HL-60/S4 treated with phorbol 12-myristate 13-acetate at 8.2 ng/mL for 4 days and 3 days (cell line): Measurements from ENCODE around the gene FANCL.
"Not testable (repeated sequence)": the region's sequence is repeated elsewhere in the genome, so short reads cannot be mapped to it uniquely, and the experiment has no call there.

Experiments
- in situ Hi-C: fragments of 300-500 bp; cut with MboI; formaldehyde crosslinking; loops from 2 replicates; pipeline ENCODE4 v1.15.0; 2022; ENCODE audit warnings: low sequenced_read_pairs

The FANCL gene

GRCh38 chr2:58240670-58241545 lies at the start of gene FANCL:
TSS of gene FANCL (minus strand) at chr2:58241325. CDS start at chr2:58241313, 12 bp downstream.
- in situ Hi-C loops = no loop called here

- in situ Hi-C loops = no loop called here
Measured at GRCh38 chr2:58289029-58289428, 47.9 kb upstream of the FANCL start.

- in situ Hi-C loops = no loop called here
Measured at GRCh38 chr2:58283931-58284330, 42.8 kb upstream of the FANCL start.

GRCh38 chr2:58275144-58275543 lies 34.0 kb upstream of the FANCL start:
- in situ Hi-C loops = not testable (repeated sequence)

GRCh38 chr2:58271826-58272225 lies 30.7 kb upstream of the FANCL start:
- in situ Hi-C loops = no loop called here

- in situ Hi-C loops = no loop called here
Measured at GRCh38 chr2:58268685-58269084, 27.6 kb upstream of the FANCL start.

- in situ Hi-C loops = no loop called here
Measured at GRCh38 chr2:58266211-58266610, 25.1 kb upstream of the FANCL start.

GRCh38 chr2:58261209-58261608 lies 20.1 kb upstream of the FANCL start:
- in situ Hi-C loops = no loop called here

GRCh38 chr2:58258456-58258855 lies 17.3 kb upstream of the FANCL start:
- in situ Hi-C loops = not testable (repeated sequence)

GRCh38 chr2:58251331-58252201 lies 10.4 kb upstream of the FANCL start:
- in situ Hi-C loops = not testable (repeated sequence)

GRCh38 chr2:58241546-58241864 lies 380 bp upstream of the FANCL start:
- in situ Hi-C loops = no loop called here

GRCh38 chr2:58239243-58239925 lies 1.7 kb downstream of the FANCL start:
- in situ Hi-C loops = no loop called here

- in situ Hi-C loops = no loop called here
Measured at GRCh38 chr2:58237741-58238140, 3.4 kb downstream of the FANCL start.

- in situ Hi-C loops = no loop called here
Measured at GRCh38 chr2:58235984-58236383, 5.1 kb downstream of the FANCL start.

GRCh38 chr2:58235170-58235569 lies 6.0 kb downstream of the FANCL start:
- in situ Hi-C loops = no loop called here

- in situ Hi-C loops = no loop called here
Measured at GRCh38 chr2:58228299-58228698, 12.8 kb downstream of the FANCL start.

GRCh38 chr2:58227171-58227917 lies 13.8 kb downstream of the FANCL start:
- in situ Hi-C loops = no loop called here

- in situ Hi-C loops = no loop called here
Measured at GRCh38 chr2:58221909-58222308, 19.2 kb downstream of the FANCL start.

- in situ Hi-C loops = no loop called here
Measured at GRCh38 chr2:58215429-58215828, 25.7 kb downstream of the FANCL start.

- in situ Hi-C loops = not testable (repeated sequence)
Measured at GRCh38 chr2:58210951-58211568, 30.1 kb downstream of the FANCL start.
